SK-N-SH (cell line): ENCODE data around the gene ABCC4. TPM values are rescaled to one million over a fixed set of nuclear protein-coding genes. Genes with fewer than 3 reads are reported as not detected.

Source experiments
- CTCF ChIA-PET: fragments of 300-600, 350-600 bp; formaldehyde crosslinking; extraction: SDS; loops from one replicate; lab custom pipeline; 2021; lab: Yijun Ruan, JAX
- POLR2A ChIA-PET: fragments of 350-600 bp; sonication (Branson Sonifier 250); formaldehyde crosslinking; extraction: SDS; loops from one replicate; lab custom pipeline; 2020; ENCODE audit warnings: antibody characterized with exemption, inconsistent platforms; lab: Yijun Ruan, JAX
- DNase-seq: peaks from one replicate; pipeline ENCODE4 v3.0.0; 2012
- H2AFZ ChIP-seq: fragments of 200-600 bp; sonication (generic); 2 replicates; pipeline ENCODE4 v1.8.1; 2016; ENCODE audit warnings: antibody characterized with exemption, mild to moderate bottlenecking, low read depth
- H3F3A ChIP-seq: fragments of 200-600 bp; sonication (generic); replicated peaks from 2 replicates; pipeline ENCODE3; 2016; ENCODE audit warnings: antibody characterized with exemption, mild to moderate bottlenecking; ENCODE audit not compliant: insufficient read depth
- H3K27ac ChIP-seq, 2 experiments: fragments of 200-500 bp in 1 of 2; fragments of 200-600 bp in 1 of 2; sonication (Bioruptor generic) in 1 of 2; sonication (generic), shearing (Covaris generic) in 1 of 2; 2 replicates each; pipeline versions ENCODE4 v1.5.1 to v1.6.1; 2014 to 2016; ENCODE audit warnings: low read depth in 2 of 2, inconsistent platforms in 1 of 2, low read length in 1 of 2, mild to moderate bottlenecking in 1 of 2, mixed read lengths in 1 of 2
- H3K27me3 ChIP-seq: fragments of 200-600 bp; sonication (generic), shearing (Covaris generic); 2 replicates; pipeline ENCODE4 v1.6.1; 2016; ENCODE audit warnings: mixed run types; ENCODE audit not compliant: insufficient read depth
- H3K36me3 ChIP-seq, 2 experiments: fragments of 200-500 bp in 1 of 2; fragments of 200-600 bp in 1 of 2; sonication (Bioruptor generic) in 1 of 2; sonication (generic) in 1 of 2; replicated peaks in 1 of 2; 2 replicates each; pipeline versions ENCODE3 to v1.5.1; 2014 to 2016; ENCODE audit warnings: low read length in 1 of 2, mild to moderate bottlenecking in 1 of 2; ENCODE audit not compliant: insufficient read depth in 2 of 2, control insufficient read depth in 1 of 2
- H3K4me1 ChIP-seq, 2 experiments: fragments of 200-500 bp in 1 of 2; fragments of 200-600 bp in 1 of 2; sonication (Bioruptor generic) in 1 of 2; sonication (generic), shearing (Covaris generic) in 1 of 2; 2 replicates each; pipeline versions ENCODE4 v1.5.1 to v1.6.1; 2014 to 2016; ENCODE audit warnings: low read depth in 1 of 2, low read length in 1 of 2, mixed run types in 1 of 2; ENCODE audit not compliant: insufficient read depth in 2 of 2, control insufficient read depth in 1 of 2
- H3K4me2 ChIP-seq: fragments of 200-600 bp; sonication (generic), shearing (Covaris generic); 2 replicates; pipeline ENCODE4 v1.6.1; 2017; ENCODE audit warnings: mixed run types
- H3K4me3 ChIP-seq, 2 experiments: fragments of 200-500 bp in 1 of 2; fragments of 200-600 bp in 1 of 2; sonication (Bioruptor generic) in 1 of 2; sonication (generic), shearing (Covaris generic) in 1 of 2; 2 replicates each; pipeline versions ENCODE4 v1.5.1 to v1.8.1; 2014 to 2016; ENCODE audit warnings: low read depth in 2 of 2, inconsistent platforms in 1 of 2, low read length in 1 of 2, mild to moderate bottlenecking in 1 of 2, mixed read lengths in 1 of 2, moderate library complexity in 1 of 2
- H3K79me2 ChIP-seq: fragments of 200-600 bp; sonication (generic); 2 replicates; pipeline ENCODE4 v1.8.1; 2017; ENCODE audit warnings: mild to moderate bottlenecking; ENCODE audit not compliant: insufficient read depth
- H3K9ac ChIP-seq: fragments of 200-600 bp; sonication (generic); 2 replicates; pipeline ENCODE4 v1.6.1; 2017; ENCODE audit warnings: mixed run types
- H3K9me2 ChIP-seq: fragments of 200-600 bp; sonication (generic); 2 replicates; pipeline ENCODE4 v1.6.1; 2017; ENCODE audit warnings: mixed run types
- H3K9me3 ChIP-seq: fragments of 200-600 bp; sonication (generic); 2 replicates; pipeline ENCODE4 v1.6.1; 2017; ENCODE audit warnings: mixed run types, mild to moderate bottlenecking, moderate library complexity
- H4K20me1 ChIP-seq: fragments of 200-600 bp; sonication (generic); 2 replicates; pipeline ENCODE4 v1.6.1; 2017; ENCODE audit warnings: mild to moderate bottlenecking, mixed run types; ENCODE audit not compliant: insufficient read depth
- CTCF ChIP-seq: fragments of 200-600 bp; sonication (generic); IDR thresholded peaks from 2 replicates; pipeline ENCODE4 v1.6.1; 2017; ENCODE audit warnings: antibody characterized with exemption, mild to moderate bottlenecking, moderate library complexity
- ELF1 ChIP-seq: IDR thresholded peaks from 2 replicates; pipeline ENCODE4 v1.4.0; 2012
- EP300 ChIP-seq, 2 experiments: IDR thresholded peaks; 2 replicates each; pipeline versions ENCODE4 v1.4.0 to v1.6.1; 2012; ENCODE audit warnings: borderline replicate concordance in 1 of 2, low read depth in 1 of 2, low read length in 1 of 2
- EZH2phosphoT487 ChIP-seq: fragments of 200-600 bp; sonication (generic); IDR thresholded peaks from 2 replicates; pipeline ENCODE4 v1.6.1; 2017; ENCODE audit warnings: low read depth, mixed run types, mild to moderate bottlenecking, antibody characterized with exemption, moderate library complexity, borderline replicate concordance
- FOSL2 ChIP-seq: IDR thresholded peaks from 2 replicates; pipeline ENCODE4 v1.4.0; 2012; ENCODE audit warnings: low read depth, mild to moderate bottlenecking, moderate library complexity, borderline replicate concordance
- FOXJ3 ChIP-seq: sonication (generic); formaldehyde crosslinking; IDR thresholded peaks from 2 replicates; pipeline ENCODE4 v1.5.1; 2020; ENCODE audit warnings: mild to moderate bottlenecking, missing genetic modification reagents
- GABPA ChIP-seq: IDR thresholded peaks from 2 replicates; pipeline ENCODE4 v1.4.0; 2012; ENCODE audit warnings: low read depth, mild to moderate bottlenecking
- IRF3 ChIP-seq: fragments of 150-350 bp; IDR thresholded peaks from 2 replicates; pipeline ENCODE4 v1.6.1; 2016; ENCODE audit warnings: mild to moderate bottlenecking, low read depth, low read length
- MEF2A ChIP-seq: IDR thresholded peaks from 2 replicates; pipeline ENCODE4 v1.4.0; 2012; ENCODE audit warnings: low read depth, borderline replicate concordance
- MXI1 ChIP-seq: IDR thresholded peaks from 2 replicates; pipeline ENCODE4 v1.6.1; 2012; ENCODE audit warnings: mild to moderate bottlenecking, low read depth, low read length, improper control_type of control experiment
- NFIC ChIP-seq: IDR thresholded peaks from 2 replicates; pipeline ENCODE4 v1.4.0; 2012; ENCODE audit warnings: borderline replicate concordance
- RAD21 ChIP-seq: IDR thresholded peaks from 2 replicates; pipeline ENCODE4 v1.6.1; 2012; ENCODE audit warnings: mild to moderate bottlenecking, low read length
- RCOR1 ChIP-seq: fragments of 150-350 bp; IDR thresholded peaks from 2 replicates; pipeline ENCODE4 v1.6.1; 2017; ENCODE audit warnings: antibody characterized with exemption, low read length
- RFX5 ChIP-seq: IDR thresholded peaks from 2 replicates; pipeline ENCODE4 v1.6.1; 2012; ENCODE audit warnings: mild to moderate bottlenecking, improper control_type of control experiment, low read length
- RXRA ChIP-seq: IDR thresholded peaks from 2 replicates; pipeline ENCODE4 v1.4.0; 2012; ENCODE audit warnings: low read depth, mild to moderate bottlenecking, borderline replicate concordance
- SIN3A ChIP-seq: IDR thresholded peaks from 2 replicates; pipeline ENCODE4 v1.6.1; 2012; ENCODE audit warnings: low read depth, mild to moderate bottlenecking, low read length, moderate library complexity, borderline replicate concordance
- SMC3 ChIP-seq: IDR thresholded peaks from 2 replicates; pipeline ENCODE4 v1.6.1; 2012; ENCODE audit warnings: low read depth, low read length, improper control_type of control experiment
- TAF1 ChIP-seq: IDR thresholded peaks from 2 replicates; pipeline ENCODE4 v1.6.1; 2012; ENCODE audit warnings: low read depth, mild to moderate bottlenecking, low read length, moderate library complexity, borderline replicate concordance
- TCF12 ChIP-seq: IDR thresholded peaks from 2 replicates; pipeline ENCODE4 v1.4.0; 2012
- TEAD4 ChIP-seq: IDR thresholded peaks from 2 replicates; pipeline ENCODE4 v1.4.0; 2012; ENCODE audit warnings: mild to moderate bottlenecking, borderline replicate concordance; ENCODE audit not compliant: insufficient read depth
- YY1 ChIP-seq: IDR thresholded peaks from 2 replicates; pipeline ENCODE4 v1.4.0; 2012; ENCODE audit warnings: low read depth, mild to moderate bottlenecking
- WGBS: methylation state at CpG from one replicate; pipeline ENCODE4 v1.1.6; 2017; ENCODE audit warnings: low lambda C conversion rate; 5-methylcytosine and 5-hydroxymethylcytosine counted together
- polyA plus RNA-seq, 3 experiments: library from polyadenylated mRNA; depleted of rRNA; stranded (reverse); fragments of >200 nt; gene quantifications; 2 replicates each; pipeline ENCODE4 v1.2.3, GENCODE V29; 2012

The ABCC4 gene
- polyA plus RNA-seq, 1 of the 3 experiments (the other 2 are of a cell fraction), result 7.8 TPM

DNA sequence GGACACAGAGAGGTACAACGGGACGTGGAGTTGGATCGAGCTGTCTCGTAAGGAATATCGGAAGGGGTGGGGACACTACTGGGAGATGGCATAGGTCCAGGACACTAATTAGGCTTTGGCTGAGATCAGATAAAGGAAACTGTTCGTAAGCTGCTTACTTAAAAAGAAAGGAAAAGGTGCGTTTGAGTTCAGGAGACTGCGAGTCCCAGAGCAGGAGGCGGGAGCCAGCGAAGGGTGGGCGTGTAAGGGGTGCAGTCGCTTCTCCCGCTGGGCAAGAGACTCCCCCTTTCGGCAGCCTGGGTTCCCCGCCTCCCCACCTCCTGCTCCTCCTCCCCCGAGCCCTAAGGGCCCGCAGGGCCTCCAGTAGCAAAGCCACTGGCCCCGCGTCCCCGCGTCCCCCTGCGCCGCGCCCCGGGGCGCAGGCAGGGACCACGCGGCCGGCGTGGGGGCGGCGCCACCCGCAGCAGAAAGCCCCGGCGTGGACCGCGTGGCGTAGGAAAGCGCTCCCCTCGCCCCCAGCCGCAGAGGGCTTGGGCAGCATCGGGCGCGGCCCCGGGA is 547 bp downstream of the ABCC4 start:
- WGBS, result 4% methylated on average over 20 of the region's 45 CpGs
- POLR2A ChIA-PET, result no interaction called here
- H3K4me3 ChIP-seq, result peak overlapping the region; percentile 66 to 95

DNA sequence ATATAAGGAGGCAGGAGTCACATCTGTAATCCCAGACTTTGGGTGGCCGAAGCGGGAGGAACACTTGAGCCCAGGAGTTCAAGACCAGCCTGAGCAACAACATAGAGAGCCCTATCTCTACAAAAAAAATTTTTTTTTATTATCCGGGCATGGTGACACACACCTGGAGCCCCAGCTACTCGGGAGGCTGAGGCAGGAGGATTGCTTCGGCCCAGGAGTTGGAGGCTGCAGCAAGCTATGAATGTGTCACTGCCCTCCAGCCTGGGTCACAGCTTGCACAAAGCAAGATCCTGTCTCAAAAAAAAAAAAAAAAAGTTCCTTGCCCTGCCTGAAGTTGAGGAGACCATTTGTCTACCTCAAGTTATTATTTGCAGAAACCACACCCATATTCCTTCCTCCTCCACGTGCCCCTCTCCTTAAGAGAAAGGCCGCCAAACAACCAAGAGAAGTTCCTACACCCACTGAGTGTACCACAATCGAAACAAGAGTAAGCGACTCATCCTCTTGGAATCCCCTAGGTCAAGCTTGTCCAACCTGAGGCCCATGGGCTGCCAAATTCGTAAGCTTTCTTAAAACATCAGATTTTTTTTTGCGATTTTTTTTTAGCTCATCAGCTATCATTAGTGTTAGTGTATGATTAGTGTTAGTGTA is 2.2 kb downstream of the ABCC4 start:
- H3K4me3 ChIP-seq, result no peak overlapping the region
- 0 out of 2 replicates have a peak, but pooled peaks cover 4% of the 10 kb centered on the region for H4K20me1 ChIP-seq
- peaks cover 0 to 6% of the 10 kb centered on the region in 2 experiments; a peak in 1 of 4 replicates for H3K4me1 ChIP-seq
- no peaks in the 10 kb centered on the region for H3K27me3 ChIP-seq
- ChIA-PET CTCF (interaction anchor here (0.9 to 14.0 kb wide), 5 partner anchors 80 to 180 kb away, joined by 3 to 161 read pairs (median 110); no protein-coding TSS in a partner anchor), POLR2A (interaction anchor here (0.6 kb wide), 1 partner anchor 91 kb away, joined by 3 read pairs; no protein-coding TSS in a partner anchor)
- no peak overlapping the region for H3K27ac ChIP-seq
- no peaks in the 10 kb centered on the region for H3K9me2 ChIP-seq
- no peak overlapping the region for H2AFZ ChIP-seq
- H3K79me2 ChIP-seq, result peaks cover 62% of the 10 kb centered on the region
- H3K4me2 ChIP-seq, result no peak overlapping the region
- no peak overlapping the region for H3K9ac ChIP-seq
- 76% methylated on average over 11 of the region's 11 CpGs for WGBS
- H3K9me3 ChIP-seq, result no peaks in the 10 kb centered on the region
- DNase-seq, result no peak
- H3F3A ChIP-seq, result peaks cover 7% of the 10 kb centered on the region
- H3K36me3 ChIP-seq, result no peaks in the 10 kb centered on the region
- TF ChIP-seq TCF12, result no peak
- no peak for TF ChIP-seq MXI1
- TF ChIP-seq RXRA, result no peak
- TF ChIP-seq EZH2phosphoT487, result no peak
- no peak for TF ChIP-seq EP300 (IDR thresholded peaks at IDR 0.05; ENCODE audit: borderline replicate concordance in 1 of 2, low read depth in 1 of 2, low read length in 1 of 2)
- TF ChIP-seq RCOR1, result no peak
- no peak for TF ChIP-seq RAD21
- no peak for TF ChIP-seq SIN3A
- TF ChIP-seq TEAD4, result no peak
- TF ChIP-seq RFX5, result no peak
- no peak for TF ChIP-seq TAF1
- no peak for TF ChIP-seq ELF1
- no peak for TF ChIP-seq IRF3
- no peak for TF ChIP-seq MEF2A
- no peak for TF ChIP-seq FOSL2
- TF ChIP-seq GABPA, result no peak
- TF ChIP-seq FOXJ3 (CRISPR knock-in tag), result no peak

More for the DNA sequence above, 547 bp downstream of the ABCC4 start:
- peaks cover 49% of the 10 kb centered on the region for H3K79me2 ChIP-seq
- H2AFZ ChIP-seq, result peak overlapping the region; percentile 93
- H3K9me2 ChIP-seq, result no peaks in the 10 kb centered on the region
- H3K9ac ChIP-seq, result peak overlapping the region; percentile 83
- no peaks in the 10 kb centered on the region for H3K9me3 ChIP-seq
- H3K4me2 ChIP-seq, result peak overlapping the region; percentile 99
- H3F3A ChIP-seq, result peaks cover 7% of the 10 kb centered on the region
- TF ChIP-seq NFIC (peak; percentile 14; the same call in 1 of the 2 replicates), MXI1 (peak; percentile 49), CTCF (peak; percentile 32), RAD21 (peak; percentile 32), YY1 (no peak), SMC3 (0 out of 2 replicates have a peak, but pooled peaks have one; percentile 16)
- peak overlapping the region; percentile 52 to 58; a peak in 3 of 4 replicates for H3K27ac ChIP-seq
- DNase-seq, result peak; percentile 75
- CTCF ChIA-PET, result interaction anchor here (0.6 to 14.0 kb wide), 11 partner anchors 27 to 533 kb away, joined by 3 to 161 read pairs (median 3); no protein-coding TSS in a partner anchor
- no peaks in the 10 kb centered on the region for H3K27me3 ChIP-seq
- peaks cover 0 to 6% of the 10 kb centered on the region in 2 experiments; a peak in 1 of 4 replicates for H3K4me1 ChIP-seq
- H3K36me3 ChIP-seq, result no peaks in the 10 kb centered on the region
- H4K20me1 ChIP-seq, result 0 out of 2 replicates have a peak, but pooled peaks cover 4% of the 10 kb centered on the region
